Endothelial cell of umbilical vein (primary cell): ENCODE results near the gene HIGD2B. TPM values are rescaled to one million over a fixed set of nuclear protein-coding genes. Genes with fewer than 3 reads are reported as not detected.
"Not testable (repeated sequence)": the region's sequence is repeated elsewhere in the genome, so short reads cannot be mapped to it uniquely, and the experiment has no call there.

Experiments used
- BruUV-seq: library from RNA; stranded (reverse); fragments of 400-500 nt; replicated peaks from 2 replicates; lab custom pipeline; 2021; lab: Mats Ljungman, UMichigan
- CTCF ChIA-PET: fragments of 300-600, 350-600 bp; sonication (Branson Sonifier 250); formaldehyde crosslinking; loops from one replicate; lab custom pipeline; 2021; ENCODE audit warnings: antibody characterized with exemption, inconsistent platforms; lab: Charles Lee
- POLR2A ChIA-PET: fragments of 300-600, 350-600 bp; sonication (Branson Sonifier 250); formaldehyde crosslinking; loops from one replicate; lab custom pipeline; 2021; ENCODE audit warnings: antibody characterized with exemption, inconsistent platforms; lab: Charles Lee
- DNase-seq: peaks from one replicate; pipeline ENCODE4 v3.0.0-alpha.2; 2011; ENCODE audit warnings: low read depth, low spot score
- FAIRE-seq: peaks from 2 replicates; lab custom pipeline; 2011; peaks lifted over from hg19 to GRCh38; lab: Jason Lieb, UNC
- H2AFZ ChIP-seq: 2 replicates; pipeline ENCODE4 v1.6.0; 2012; ENCODE audit warnings: low read depth, low read length, control low read depth, inconsistent platforms
- H3K27ac ChIP-seq: 2 replicates; pipeline ENCODE4 v1.5.1; 2011; ENCODE audit warnings: low read depth, mild to moderate bottlenecking, control low read depth, low read length, moderate library complexity; ENCODE audit not compliant: insufficient read depth
- H3K27me3 ChIP-seq, 2 experiments: 2 replicates each; pipeline versions ENCODE4 v1.6.0 to v1.6.1; 2011; ENCODE audit warnings: low read length in 2 of 2, mixed read lengths in 1 of 2; ENCODE audit not compliant: control insufficient read depth in 2 of 2, insufficient read depth in 2 of 2
- H3K36me3 ChIP-seq, 2 experiments: 2 replicates in 1 of 2; 3 replicates in 1 of 2; pipeline ENCODE4 v1.5.1; 2011; ENCODE audit warnings: low read length in 2 of 2, mild to moderate bottlenecking in 1 of 2, moderate library complexity in 1 of 2; ENCODE audit not compliant: control insufficient read depth in 2 of 2, insufficient read depth in 2 of 2; ENCODE audit errors: extremely low read depth in 1 of 2
- H3K4me1 ChIP-seq: 3 replicates; pipeline ENCODE4 v1.5.1; 2011; ENCODE audit warnings: mild to moderate bottlenecking, low read length; ENCODE audit not compliant: control insufficient read depth, insufficient read depth; ENCODE audit errors: extremely low read depth
- H3K4me2 ChIP-seq: 2 replicates; pipeline ENCODE4 v1.6.1; 2011; ENCODE audit warnings: low read length, control low read depth, mixed read lengths; ENCODE audit not compliant: insufficient read depth
- H3K4me3 ChIP-seq, 3 experiments: fragments of 200-600 bp in 1 of 3; sonication (generic), shearing (Covaris generic) in 1 of 3; replicated peaks in 1 of 3; 2 replicates each; pipeline ENCODE4 v1.5.1; 2011 to 2016; ENCODE audit warnings: control low read depth in 3 of 3, low read length in 3 of 3, mild to moderate bottlenecking in 2 of 3, inconsistent platforms in 1 of 3, low read depth in 1 of 3, moderate library complexity in 1 of 3; ENCODE audit not compliant: insufficient read depth in 1 of 3
- H3K79me2 ChIP-seq: 2 replicates; pipeline ENCODE4 v1.6.0; 2012; ENCODE audit warnings: low read length, inconsistent platforms; ENCODE audit not compliant: control insufficient read depth, insufficient read depth
- H3K9ac ChIP-seq: replicated peaks from 2 replicates; pipeline ENCODE3; 2011; ENCODE audit warnings: low read length, control low read depth; ENCODE audit not compliant: insufficient read depth; ENCODE audit errors: extremely low read depth
- H3K9me1 ChIP-seq: replicated peaks from 3 replicates; pipeline ENCODE4 v1.6.0; 2011; ENCODE audit warnings: mild to moderate bottlenecking, low read length; ENCODE audit not compliant: control insufficient read depth, insufficient read depth; ENCODE audit errors: extremely low read depth
- H3K9me3 ChIP-seq: replicated peaks from 2 replicates; pipeline ENCODE4 v1.5.1; 2012; ENCODE audit warnings: low read length, inconsistent platforms; ENCODE audit not compliant: control insufficient read depth, insufficient read depth
- H4K20me1 ChIP-seq: replicated peaks from 2 replicates; pipeline ENCODE3; 2011; ENCODE audit warnings: mild to moderate bottlenecking, low read length; ENCODE audit not compliant: control insufficient read depth, insufficient read depth; ENCODE audit errors: extremely low read depth
- FOS ChIP-seq: IDR thresholded peaks from 2 replicates; pipeline ENCODE4 v1.6.1; 2011; ENCODE audit warnings: mild to moderate bottlenecking, low read length, moderate library complexity, borderline replicate concordance; ENCODE audit not compliant: insufficient read depth
- MYC ChIP-seq: IDR thresholded peaks from one replicate; pipeline ENCODE4 v1.6.1; 2011; ENCODE audit warnings: mild to moderate bottlenecking, low read depth, low read length
- POLR2AphosphoS5 ChIP-seq: IDR thresholded peaks from 2 replicates; pipeline ENCODE4 v1.6.1; 2012; ENCODE audit warnings: low read depth, mild to moderate bottlenecking, control low read depth, low read length, moderate library complexity; ENCODE audit not compliant: insufficient read depth
- dilution Hi-C: fragments of 300-500 bp; cut with MboI; formaldehyde crosslinking; loops from one replicate; pipeline ENCODE4 v1.15.0; 2019; ENCODE audit warnings: low sequenced_read_pairs; ENCODE audit not compliant: extremely low pct_ligation_motif_present
- intact Hi-C: fragments of 100-400 bp; cut with micrococcal nuclease; formaldehyde crosslinking; loops from one replicate; pipeline ENCODE4 v1.10.0; 2022
- polyA plus RNA-seq, 4 experiments: library from polyadenylated mRNA; depleted of rRNA in 3 of 4; stranded (reverse) in 3 of 4; unstranded in 1 of 4; fragments of >200 nt; gene quantifications; 2 replicates each; pipeline versions ENCODE4 v1.2.1 to v1.2.3, GENCODE V29; 2011 to 2012; ENCODE audit warnings: missing spikeins in 1 of 4
- total RNA-seq: library from RNA; stranded (reverse); gene quantifications from 2 replicates; pipeline ENCODE4 v1.2.3, GENCODE V29; 2021
- TF ChIP-seq, protein P1 (sequence below), 2 donors: IDR thresholded peaks; 1 replicate in 1 of 2; 2 replicates in 1 of 2; pipeline ENCODE4 v1.5.1; 2011; ENCODE audit warnings: low read length in 2 of 2, mild to moderate bottlenecking in 2 of 2, moderate library complexity in 2 of 2, control low read depth in 1 of 2, inconsistent platforms in 1 of 2, low read depth in 1 of 2; ENCODE audit not compliant: insufficient read depth in 1 of 2; ENCODE audit errors: extremely low read depth in 1 of 2

Gene HIGD2B
- total and polyA plus RNA-seq, 2 donors (not counting 3 experiments of a cell fraction or from before 2014, with no cell fraction given) = not detected

DNA sequence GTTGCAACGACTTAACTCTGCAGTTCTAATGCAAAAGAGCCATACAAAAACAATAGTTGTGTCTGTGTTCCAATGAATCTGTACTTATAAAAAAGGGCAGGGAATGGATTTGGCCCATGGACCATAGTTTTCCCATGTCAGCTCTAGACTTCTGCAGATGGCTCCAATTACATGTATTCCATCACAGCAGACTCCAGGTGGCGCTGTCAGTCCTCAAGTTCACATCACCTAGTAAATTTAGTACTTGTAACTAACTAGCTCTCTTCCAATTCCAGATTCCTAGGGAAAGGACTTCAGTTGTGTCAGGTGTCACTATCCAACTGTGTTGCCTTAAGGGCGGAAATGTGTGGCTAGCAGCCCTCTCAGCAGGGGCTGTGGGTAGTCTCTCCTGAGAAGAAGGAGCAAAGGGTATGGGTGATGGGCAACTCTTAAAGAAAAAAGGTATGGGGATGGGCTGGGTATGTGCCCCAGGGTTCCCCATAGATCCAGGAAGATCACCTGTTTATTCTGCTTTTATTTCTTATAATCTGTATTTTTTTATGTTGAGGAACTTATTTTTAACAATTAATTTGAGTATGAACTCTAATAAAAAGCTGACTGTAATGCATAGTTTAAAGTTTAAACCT, 36.2 kb upstream of the HIGD2B start:
- Histone ChIP-seq H3K4me2 (no peak overlapping the region), H3K9me1 (no peaks in the 10 kb centered on the region), H4K20me1 (no peaks in the 10 kb centered on the region), H3K9ac (no peak overlapping the region), H3K9me3 (no peaks in the 10 kb centered on the region), H2AFZ (no peak overlapping the region), H3K36me3 (peaks cover 0 to 3% of the 10 kb centered on the region in 2 experiments), H3K4me1 (no peaks in the 10 kb centered on the region), H3K79me2 (no peaks in the 10 kb centered on the region), H3K4me3 (no peak overlapping the region), H3K27ac (no peak overlapping the region), H3K27me3 (no peaks in the 10 kb centered on the region)
- TF ChIP-seq MYC (no peak), POLR2AphosphoS5 (no peak), FOS (no peak)
- TF ChIP-seq, protein P1, sequence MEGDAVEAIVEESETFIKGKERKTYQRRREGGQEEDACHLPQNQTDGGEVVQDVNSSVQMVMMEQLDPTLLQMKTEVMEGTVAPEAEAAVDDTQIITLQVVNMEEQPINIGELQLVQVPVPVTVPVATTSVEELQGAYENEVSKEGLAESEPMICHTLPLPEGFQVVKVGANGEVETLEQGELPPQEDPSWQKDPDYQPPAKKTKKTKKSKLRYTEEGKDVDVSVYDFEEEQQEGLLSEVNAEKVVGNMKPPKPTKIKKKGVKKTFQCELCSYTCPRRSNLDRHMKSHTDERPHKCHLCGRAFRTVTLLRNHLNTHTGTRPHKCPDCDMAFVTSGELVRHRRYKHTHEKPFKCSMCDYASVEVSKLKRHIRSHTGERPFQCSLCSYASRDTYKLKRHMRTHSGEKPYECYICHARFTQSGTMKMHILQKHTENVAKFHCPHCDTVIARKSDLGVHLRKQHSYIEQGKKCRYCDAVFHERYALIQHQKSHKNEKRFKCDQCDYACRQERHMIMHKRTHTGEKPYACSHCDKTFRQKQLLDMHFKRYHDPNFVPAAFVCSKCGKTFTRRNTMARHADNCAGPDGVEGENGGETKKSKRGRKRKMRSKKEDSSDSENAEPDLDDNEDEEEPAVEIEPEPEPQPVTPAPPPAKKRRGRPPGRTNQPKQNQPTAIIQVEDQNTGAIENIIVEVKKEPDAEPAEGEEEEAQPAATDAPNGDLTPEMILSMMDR (IDR thresholded peaks at IDR 0.05; ENCODE audit: extremely low read depth in 1 of 2, insufficient read depth in 1 of 2, low read depth in 1 of 2, low read length in 2 of 2) = peak; percentile 74 to 77
- FAIRE-seq = peak; percentile 75
- no TSS peak for BruUV-seq
- dilution Hi-C loops (no loop called here), intact Hi-C loops (loop anchor here (1.0 to 5.0 kb wide), 3 partner anchors 60 to 551 kb away; partner anchors contain the start of gene ADPGK)
- peak; percentile 66 for DNase-seq
- ChIA-PET POLR2A (interaction anchor here (0.6 kb wide), 1 partner anchor 22 kb away, joined by 3 read pairs; no protein-coding TSS in a partner anchor), CTCF (interaction anchor here (0.6 to 3.5 kb wide), 58 partner anchors 9 to 558 kb away, joined by 3 to 106 read pairs (median 5); partner anchors contain the start of genes ADPGK, BBS4 and HIGD2B)

DNA sequence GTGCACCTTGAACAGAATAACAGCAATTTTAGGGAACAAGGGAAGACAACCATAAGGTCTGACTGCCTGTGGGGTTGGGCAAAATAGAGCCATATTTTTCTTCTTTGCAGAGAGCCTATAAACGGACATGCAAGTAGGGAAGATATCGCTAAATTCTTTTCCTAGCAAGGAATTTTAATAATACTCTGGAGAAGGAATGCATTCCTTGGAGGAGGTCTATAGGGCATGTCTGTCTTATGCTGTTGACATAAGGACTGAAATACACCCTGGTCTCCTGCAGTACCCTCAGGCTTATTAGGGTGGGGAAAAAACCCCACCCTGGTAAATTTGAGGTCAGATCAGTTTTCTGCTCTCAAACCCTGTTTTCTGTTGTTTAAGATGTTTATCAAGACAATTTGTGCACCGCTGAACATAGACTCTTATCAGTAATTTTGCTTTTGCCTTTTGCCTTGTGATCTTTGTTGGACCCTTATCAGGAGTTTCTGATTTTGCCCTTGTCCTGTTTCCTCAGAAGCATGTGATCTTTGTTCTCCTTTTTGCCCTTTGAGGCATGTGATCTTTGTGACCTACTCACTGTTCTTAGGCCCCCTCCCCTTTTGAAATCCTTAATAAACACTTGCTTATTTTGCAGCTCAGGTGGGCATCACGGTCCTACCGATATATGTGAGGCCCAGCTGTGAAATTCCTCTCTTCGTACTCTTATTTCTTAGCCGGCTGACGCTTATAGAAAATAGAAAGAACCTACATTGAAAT, 22.7 kb upstream of the HIGD2B start:
- CTCF ChIA-PET = interaction anchor here (0.8 to 3.4 kb wide), 2 partner anchors 14 kb away, joined by 3 to 14 read pairs; no protein-coding TSS in a partner anchor
- BruUV-seq, H3K4me1 ChIP-seq, H3K9me3 ChIP-seq, H3K4me2 ChIP-seq, H3K27me3 ChIP-seq, H2AFZ ChIP-seq, H3K9ac ChIP-seq, dilution Hi-C loops, H3K79me2 ChIP-seq, DNase-seq, H4K20me1 ChIP-seq, intact Hi-C loops, FAIRE-seq, H3K9me1 ChIP-seq, H3K4me3 ChIP-seq, H3K27ac ChIP-seq, H3K36me3 ChIP-seq, POLR2A ChIA-PET: not testable (repeated sequence)
